GM11168 (cell line): ENCODE measurements around the gene TSPAN9.

ENCODE experiments used
- in situ Hi-C: fragments of 300-500 bp; cut with MboI; formaldehyde crosslinking; loops from one replicate; pipeline ENCODE4 v1.12.0; 2022; ENCODE audit warnings: low sequenced_read_pairs; ENCODE audit not compliant: unreplicated experiment

The TSPAN9 gene

DNA sequence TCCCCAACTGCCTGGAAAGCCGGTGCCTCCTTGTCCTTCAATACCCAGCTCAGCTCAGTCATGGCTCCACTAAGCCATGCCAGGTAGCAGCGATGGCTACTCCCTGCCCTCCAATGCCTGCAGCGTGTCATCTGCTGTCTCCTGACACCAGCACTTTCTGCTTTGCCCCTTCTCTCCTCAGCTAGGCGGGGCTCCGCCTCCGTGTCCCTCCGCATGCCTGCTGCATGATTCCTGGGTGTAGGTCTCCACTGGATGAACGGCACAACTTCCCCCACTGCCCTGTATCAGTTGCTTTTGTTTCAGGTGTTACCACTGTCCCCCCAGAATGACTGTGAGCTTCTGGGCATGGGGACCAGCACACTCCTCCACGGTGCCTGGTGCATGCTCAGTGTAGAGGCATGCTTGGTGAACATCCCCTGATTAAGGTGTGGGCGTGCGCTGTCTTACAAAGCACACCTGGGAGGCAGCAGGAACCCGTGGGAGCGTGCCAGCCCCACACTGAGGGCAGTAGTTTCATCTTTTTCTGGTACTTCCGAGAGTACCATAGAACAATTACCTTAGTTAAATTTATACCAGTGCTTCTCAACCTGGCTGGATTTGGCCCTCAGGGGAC lies 234.4 kb downstream of the TSPAN9 start:
- in situ Hi-C loops, result no loop called here

GRCh38 chr12:3313066-3313465 lies 235.9 kb downstream of the TSPAN9 start:
- in situ Hi-C loops, result no loop called here

DNA sequence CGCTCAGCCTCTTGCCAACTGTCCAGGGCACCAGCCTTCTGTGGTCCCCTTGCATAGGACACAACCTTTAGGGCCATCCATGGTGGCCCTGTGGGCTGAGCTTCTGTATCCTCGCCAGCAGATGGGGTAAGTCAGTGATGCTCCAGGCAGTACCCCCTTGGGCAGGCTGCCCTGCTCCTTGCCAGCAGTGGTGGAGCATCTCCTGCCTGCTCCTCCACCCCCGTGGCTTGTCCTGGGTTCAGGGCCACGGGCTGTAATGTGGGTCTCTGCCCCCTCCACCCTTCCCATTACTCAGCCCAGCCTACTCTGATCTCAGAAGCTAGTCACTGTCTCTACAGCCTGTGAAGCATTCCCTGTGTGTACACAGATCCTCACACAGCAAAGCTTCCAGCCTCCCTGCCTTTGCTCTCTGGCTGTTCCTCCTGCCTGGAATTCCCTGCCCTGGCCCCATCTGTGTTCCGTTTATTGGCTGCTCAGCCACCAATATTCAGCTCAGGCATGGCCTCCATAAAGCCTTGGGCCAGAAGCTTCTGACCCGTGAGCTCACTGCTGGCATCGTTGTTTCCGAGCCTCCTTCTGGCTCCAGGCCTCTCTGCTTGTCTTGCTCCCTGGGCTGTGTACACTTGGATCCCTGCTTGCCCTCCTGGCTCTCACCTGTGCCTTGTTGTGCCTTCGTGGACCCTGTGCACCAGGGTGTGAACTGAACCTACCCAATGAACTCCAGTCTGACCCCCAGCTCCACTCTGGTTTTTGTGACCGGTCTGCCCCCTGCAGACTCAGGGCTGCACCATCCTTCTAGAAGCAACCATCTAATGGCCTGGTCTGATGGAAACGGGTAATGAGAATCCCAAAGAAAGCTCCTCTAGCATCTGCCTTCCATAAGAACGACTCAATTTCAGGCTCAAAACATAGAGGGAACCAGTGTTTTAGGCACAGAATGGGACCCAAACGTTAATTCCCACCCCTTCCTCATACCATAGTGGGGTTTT lies 236.8 kb downstream of the TSPAN9 start:
- in situ Hi-C loops, result no loop called here

GRCh38 chr12:3315201-3315661 lies 238.1 kb downstream of the TSPAN9 start:
- in situ Hi-C loops, result no loop called here

DNA sequence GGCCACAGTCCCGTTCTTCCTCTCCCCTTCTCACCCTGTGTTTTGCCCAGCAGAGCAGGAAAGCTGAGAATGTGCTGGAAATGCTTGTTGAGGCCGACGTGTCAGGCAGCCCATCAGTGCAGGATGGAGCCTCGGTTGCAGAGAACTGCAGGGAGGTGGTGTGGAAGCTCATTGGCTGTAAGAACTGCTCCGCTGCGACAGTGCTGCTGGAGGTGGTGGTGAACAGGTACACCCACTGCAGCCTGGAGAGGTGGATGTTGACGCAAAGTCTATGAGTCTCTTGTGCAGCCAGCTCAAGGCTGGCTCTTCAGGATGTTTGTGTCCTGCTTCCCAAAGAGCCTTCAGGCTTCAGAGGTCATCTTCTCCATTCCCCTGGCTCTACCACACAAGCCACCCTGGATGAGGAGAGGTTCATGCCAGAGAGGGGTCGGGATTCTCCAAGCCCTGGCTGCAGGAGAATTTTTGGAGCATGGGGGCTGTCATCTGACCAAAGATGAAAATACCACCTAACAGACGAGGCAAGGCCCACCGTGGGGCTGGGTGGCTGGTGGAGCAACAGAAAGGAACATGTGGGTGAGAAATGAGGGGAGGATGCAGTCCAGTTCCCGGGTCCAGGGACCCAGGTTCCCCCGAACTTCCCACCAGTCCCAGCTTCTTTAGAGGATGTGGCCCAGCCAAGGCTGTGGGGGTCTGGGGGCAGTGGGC lies 239.7 kb downstream of the TSPAN9 start:
- in situ Hi-C loops, result no loop called here

GRCh38 chr12:3317481-3317815 lies 240.3 kb downstream of the TSPAN9 start:
- in situ Hi-C loops, result no loop called here

GRCh38 chr12:3317841-3318501 lies 240.8 kb downstream of the TSPAN9 start:
- in situ Hi-C loops, result no loop called here

DNA sequence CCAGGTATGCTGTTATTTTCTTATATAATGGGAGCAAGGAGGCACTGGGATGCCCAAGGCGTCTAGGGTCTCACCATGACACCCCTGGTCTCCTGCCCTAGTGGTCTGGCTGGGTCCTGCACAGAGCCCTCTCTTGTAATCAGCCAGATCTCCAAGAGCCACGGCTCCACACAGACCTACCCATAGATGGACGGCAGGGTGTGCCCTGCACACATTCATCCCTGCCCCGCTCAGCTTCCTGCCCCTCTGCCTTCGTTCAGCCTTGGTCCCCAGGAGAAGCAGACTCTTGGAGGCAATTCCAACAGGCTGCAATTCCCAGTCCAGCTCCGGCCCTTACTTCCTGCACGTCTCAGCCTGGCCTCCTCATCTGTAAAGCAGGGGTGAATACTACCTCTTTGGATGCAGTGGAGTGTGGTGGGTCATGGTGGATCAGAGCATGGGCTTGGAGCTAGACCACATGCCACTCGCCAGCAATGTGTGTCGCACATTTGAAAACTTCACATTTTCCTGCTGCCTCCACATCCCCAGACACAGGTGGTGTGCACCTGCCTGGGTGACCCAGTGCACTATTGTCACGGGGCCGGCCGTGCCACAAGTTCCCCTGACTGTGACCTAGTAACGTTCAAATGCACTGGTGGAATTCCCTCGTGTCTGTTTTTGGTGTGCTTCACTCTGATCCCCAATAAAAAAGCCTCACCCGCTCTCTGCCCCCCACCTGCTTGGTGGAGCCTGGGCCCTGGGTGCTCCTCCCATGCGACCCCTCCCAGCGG lies 242.7 kb downstream of the TSPAN9 start:
- in situ Hi-C loops, result no loop called here

- in situ Hi-C loops, result no loop called here
Observed at GRCh38 chr12:3320881-3321509, 243.8 kb downstream of the TSPAN9 start.

DNA sequence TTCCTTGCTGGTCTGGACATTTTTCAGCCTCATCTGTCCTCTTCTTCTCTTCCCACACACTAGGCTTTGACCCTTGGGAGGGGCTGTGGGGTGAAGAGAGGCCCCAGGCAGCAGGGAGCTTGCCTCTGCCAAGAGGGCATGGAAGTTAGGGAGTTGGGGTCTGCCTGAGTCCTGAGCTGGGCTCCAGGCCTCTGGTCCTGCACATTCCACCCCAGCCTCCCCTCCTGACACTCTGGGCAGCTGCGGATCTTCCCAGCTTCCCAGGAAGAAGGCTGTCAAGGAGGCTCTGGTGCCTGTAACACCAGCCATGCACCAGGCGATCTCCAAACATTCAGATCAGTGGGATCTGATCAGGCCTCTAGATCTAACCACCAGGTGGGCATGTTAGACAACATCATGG lies 244.7 kb downstream of the TSPAN9 start:
- in situ Hi-C loops, result no loop called here

- in situ Hi-C loops, result no loop called here
Observed at GRCh38 chr12:3323002-3323685, 246.0 kb downstream of the TSPAN9 start.

DNA sequence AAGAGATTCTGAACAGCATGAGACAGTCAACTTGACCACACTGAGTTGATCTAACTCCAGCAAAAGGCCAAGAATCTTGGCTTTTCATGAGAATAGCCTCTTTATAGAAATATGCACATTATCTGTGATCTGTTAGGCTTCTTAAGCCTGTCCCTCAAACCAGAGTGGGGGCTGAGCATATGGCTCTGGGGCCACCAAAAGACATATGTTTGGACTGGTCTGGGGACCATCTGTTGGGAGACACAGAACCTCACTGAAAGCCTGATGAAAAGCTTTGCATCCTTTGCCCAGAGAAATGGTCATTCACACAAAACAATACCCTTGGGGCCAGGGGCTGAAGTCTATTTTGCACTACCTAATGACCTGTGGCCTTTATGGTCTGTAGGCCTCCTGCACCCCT lies 248.6 kb downstream of the TSPAN9 start:
- in situ Hi-C loops, result no loop called here

- in situ Hi-C loops, result no loop called here
Observed at GRCh38 chr12:3326156-3326849, 249.1 kb downstream of the TSPAN9 start.

- in situ Hi-C loops, result no loop called here
Observed at GRCh38 chr12:3326850-3327780, 249.9 kb downstream of the TSPAN9 start.

GRCh38 chr12:3328081-3328480 lies 250.9 kb downstream of the TSPAN9 start:
- in situ Hi-C loops, result no loop called here

GRCh38 chr12:3328571-3328970 lies 251.4 kb downstream of the TSPAN9 start:
- in situ Hi-C loops, result no loop called here

DNA sequence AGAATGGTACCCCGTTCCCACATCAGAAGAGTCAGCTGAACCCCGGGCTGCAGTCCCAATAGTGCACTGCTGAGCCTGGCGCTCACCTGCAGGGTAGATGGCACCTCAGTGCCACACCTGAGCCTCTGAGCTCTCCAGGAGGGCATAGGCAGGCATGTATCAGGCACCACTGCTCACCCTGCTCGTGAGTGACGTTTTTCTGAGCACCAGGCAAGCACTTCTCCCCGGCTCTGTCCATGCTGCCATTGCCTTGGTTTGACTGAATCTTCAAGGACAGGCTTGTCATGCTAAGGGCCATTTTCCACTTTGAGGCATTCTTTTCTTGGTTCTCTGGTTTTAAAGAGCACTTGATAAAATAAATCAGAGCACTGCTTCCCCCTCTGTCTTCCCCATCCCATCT lies 252.2 kb downstream of the TSPAN9 start:
- in situ Hi-C loops, result no loop called here
